Endothelial cell of umbilical vein (primary cell): ENCODE results near the gene BHLHE23. TPM values are rescaled to one million over a fixed set of nuclear protein-coding genes. Genes with fewer than 3 reads are reported as not detected.

Source experiments
- BruUV-seq: library from RNA; stranded (reverse); fragments of 400-500 nt; replicated peaks from 2 replicates; lab custom pipeline; 2021; lab: Mats Ljungman, UMichigan
- CTCF ChIA-PET: fragments of 300-600, 350-600 bp; sonication (Branson Sonifier 250); formaldehyde crosslinking; loops from one replicate; lab custom pipeline; 2021; ENCODE audit warnings: antibody characterized with exemption, inconsistent platforms; lab: Charles Lee
- POLR2A ChIA-PET: fragments of 300-600, 350-600 bp; sonication (Branson Sonifier 250); formaldehyde crosslinking; loops from one replicate; lab custom pipeline; 2021; ENCODE audit warnings: antibody characterized with exemption, inconsistent platforms; lab: Charles Lee
- DNase-seq: peaks from one replicate; pipeline ENCODE4 v3.0.0-alpha.2; 2011; ENCODE audit warnings: low read depth, low spot score
- FAIRE-seq: peaks from 2 replicates; lab custom pipeline; 2011; peaks lifted over from hg19 to GRCh38; lab: Jason Lieb, UNC
- H2AFZ ChIP-seq: 2 replicates; pipeline ENCODE4 v1.6.0; 2012; ENCODE audit warnings: low read depth, low read length, control low read depth, inconsistent platforms
- H3K27ac ChIP-seq: 2 replicates; pipeline ENCODE4 v1.5.1; 2011; ENCODE audit warnings: low read depth, mild to moderate bottlenecking, control low read depth, low read length, moderate library complexity; ENCODE audit not compliant: insufficient read depth
- H3K27me3 ChIP-seq, 2 experiments: 2 replicates each; pipeline versions ENCODE4 v1.6.0 to v1.6.1; 2011; ENCODE audit warnings: low read length in 2 of 2, mixed read lengths in 1 of 2; ENCODE audit not compliant: control insufficient read depth in 2 of 2, insufficient read depth in 2 of 2
- H3K36me3 ChIP-seq, 2 experiments: 2 replicates in 1 of 2; 3 replicates in 1 of 2; pipeline ENCODE4 v1.5.1; 2011; ENCODE audit warnings: low read length in 2 of 2, mild to moderate bottlenecking in 1 of 2, moderate library complexity in 1 of 2; ENCODE audit not compliant: control insufficient read depth in 2 of 2, insufficient read depth in 2 of 2; ENCODE audit errors: extremely low read depth in 1 of 2
- H3K4me1 ChIP-seq: 3 replicates; pipeline ENCODE4 v1.5.1; 2011; ENCODE audit warnings: mild to moderate bottlenecking, low read length; ENCODE audit not compliant: control insufficient read depth, insufficient read depth; ENCODE audit errors: extremely low read depth
- H3K4me2 ChIP-seq: 2 replicates; pipeline ENCODE4 v1.6.1; 2011; ENCODE audit warnings: low read length, control low read depth, mixed read lengths; ENCODE audit not compliant: insufficient read depth
- H3K4me3 ChIP-seq, 3 experiments: fragments of 200-600 bp in 1 of 3; sonication (generic), shearing (Covaris generic) in 1 of 3; replicated peaks in 1 of 3; 2 replicates each; pipeline ENCODE4 v1.5.1; 2011 to 2016; ENCODE audit warnings: control low read depth in 3 of 3, low read length in 3 of 3, mild to moderate bottlenecking in 2 of 3, inconsistent platforms in 1 of 3, low read depth in 1 of 3, moderate library complexity in 1 of 3; ENCODE audit not compliant: insufficient read depth in 1 of 3
- H3K79me2 ChIP-seq: 2 replicates; pipeline ENCODE4 v1.6.0; 2012; ENCODE audit warnings: low read length, inconsistent platforms; ENCODE audit not compliant: control insufficient read depth, insufficient read depth
- H3K9ac ChIP-seq: replicated peaks from 2 replicates; pipeline ENCODE3; 2011; ENCODE audit warnings: low read length, control low read depth; ENCODE audit not compliant: insufficient read depth; ENCODE audit errors: extremely low read depth
- H3K9me1 ChIP-seq: replicated peaks from 3 replicates; pipeline ENCODE4 v1.6.0; 2011; ENCODE audit warnings: mild to moderate bottlenecking, low read length; ENCODE audit not compliant: control insufficient read depth, insufficient read depth; ENCODE audit errors: extremely low read depth
- H3K9me3 ChIP-seq: replicated peaks from 2 replicates; pipeline ENCODE4 v1.5.1; 2012; ENCODE audit warnings: low read length, inconsistent platforms; ENCODE audit not compliant: control insufficient read depth, insufficient read depth
- H4K20me1 ChIP-seq: replicated peaks from 2 replicates; pipeline ENCODE3; 2011; ENCODE audit warnings: mild to moderate bottlenecking, low read length; ENCODE audit not compliant: control insufficient read depth, insufficient read depth; ENCODE audit errors: extremely low read depth
- EZH2 ChIP-seq: IDR thresholded peaks from 2 replicates; pipeline ENCODE4 v1.6.1; 2012; ENCODE audit warnings: borderline replicate concordance, low read depth, mild to moderate bottlenecking, moderate library complexity, low read length, inconsistent platforms; ENCODE audit not compliant: severe bottlenecking
- FOS ChIP-seq: IDR thresholded peaks from 2 replicates; pipeline ENCODE4 v1.6.1; 2011; ENCODE audit warnings: mild to moderate bottlenecking, low read length, moderate library complexity, borderline replicate concordance; ENCODE audit not compliant: insufficient read depth
- GATA2 ChIP-seq: IDR thresholded peaks from 2 replicates; pipeline ENCODE4 v1.7.0; 2011; ENCODE audit warnings: low read depth, mild to moderate bottlenecking, moderate library complexity, mixed read lengths, low read length; ENCODE audit not compliant: insufficient read length, insufficient read depth
- JUN ChIP-seq: IDR thresholded peaks from 2 replicates; pipeline ENCODE4 v1.6.1; 2011; ENCODE audit warnings: borderline replicate concordance, low read depth; ENCODE audit not compliant: insufficient read length, insufficient read depth
- MAX ChIP-seq: IDR thresholded peaks from 2 replicates; pipeline ENCODE4 v1.6.1; 2011; ENCODE audit not compliant: insufficient read depth, insufficient read length
- MYC ChIP-seq: IDR thresholded peaks from one replicate; pipeline ENCODE4 v1.6.1; 2011; ENCODE audit warnings: mild to moderate bottlenecking, low read depth, low read length
- POLR2A ChIP-seq: IDR thresholded peaks from 2 replicates; pipeline ENCODE4 v1.6.1; 2012; ENCODE audit warnings: low read depth, mild to moderate bottlenecking, control low read depth, low read length
- dilution Hi-C: fragments of 300-500 bp; cut with MboI; formaldehyde crosslinking; loops from one replicate; pipeline ENCODE4 v1.15.0; 2019; ENCODE audit warnings: low sequenced_read_pairs; ENCODE audit not compliant: extremely low pct_ligation_motif_present
- intact Hi-C: fragments of 100-400 bp; cut with micrococcal nuclease; formaldehyde crosslinking; loops from one replicate; pipeline ENCODE4 v1.10.0; 2022
- polyA plus RNA-seq, 4 experiments: library from polyadenylated mRNA; depleted of rRNA in 3 of 4; stranded (reverse) in 3 of 4; unstranded in 1 of 4; fragments of >200 nt; gene quantifications; 2 replicates each; pipeline versions ENCODE4 v1.2.1 to v1.2.3, GENCODE V29; 2011 to 2012; ENCODE audit warnings: missing spikeins in 1 of 4
- total RNA-seq: library from RNA; stranded (reverse); gene quantifications from 2 replicates; pipeline ENCODE4 v1.2.3, GENCODE V29; 2021
- TF ChIP-seq, protein P1 (sequence below), 2 donors: IDR thresholded peaks; 1 replicate in 1 of 2; 2 replicates in 1 of 2; pipeline ENCODE4 v1.5.1; 2011; ENCODE audit warnings: low read length in 2 of 2, mild to moderate bottlenecking in 2 of 2, moderate library complexity in 2 of 2, control low read depth in 1 of 2, inconsistent platforms in 1 of 2, low read depth in 1 of 2; ENCODE audit not compliant: insufficient read depth in 1 of 2; ENCODE audit errors: extremely low read depth in 1 of 2

BHLHE23 gene
- total and polyA plus RNA-seq, 2 donors (not counting 3 experiments of a cell fraction or from before 2014, with no cell fraction given): not detected

DNA sequence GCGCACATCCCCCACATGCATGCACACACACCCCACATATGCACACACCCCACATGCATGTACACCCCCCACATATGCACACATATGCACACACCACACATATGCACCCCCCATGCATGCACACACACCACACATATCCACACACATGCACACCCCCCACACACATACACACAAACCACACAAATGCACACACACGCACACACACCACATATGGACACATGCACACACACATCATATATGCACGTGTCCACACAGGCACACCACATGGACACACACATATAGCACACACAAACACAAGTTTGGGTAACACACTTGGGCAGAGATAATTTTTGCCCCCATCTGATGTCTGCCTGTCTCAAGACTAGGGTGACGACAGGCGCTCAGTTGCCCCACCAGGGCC is 8.3 kb downstream of the BHLHE23 start:
- Histone ChIP-seq H3K4me2 (no peak overlapping the region), H3K27ac (no peak overlapping the region), H3K9me1 (no peaks in the 10 kb centered on the region), H3K9me3 (no peaks in the 10 kb centered on the region), H3K4me3 (no peak overlapping the region), H4K20me1 (no peaks in the 10 kb centered on the region), H3K27me3 (peaks cover 22 to 25% of the 10 kb centered on the region in 2 experiments), H3K9ac (no peak overlapping the region), H3K4me1 (no peaks in the 10 kb centered on the region), H3K36me3 (no peaks in the 10 kb centered on the region), H3K79me2 (no peaks in the 10 kb centered on the region), H2AFZ (no peak overlapping the region)
- DNase-seq (no peak), FAIRE-seq (no peak)
- TF ChIP-seq EZH2: no peak
- TF ChIP-seq, protein P1, sequence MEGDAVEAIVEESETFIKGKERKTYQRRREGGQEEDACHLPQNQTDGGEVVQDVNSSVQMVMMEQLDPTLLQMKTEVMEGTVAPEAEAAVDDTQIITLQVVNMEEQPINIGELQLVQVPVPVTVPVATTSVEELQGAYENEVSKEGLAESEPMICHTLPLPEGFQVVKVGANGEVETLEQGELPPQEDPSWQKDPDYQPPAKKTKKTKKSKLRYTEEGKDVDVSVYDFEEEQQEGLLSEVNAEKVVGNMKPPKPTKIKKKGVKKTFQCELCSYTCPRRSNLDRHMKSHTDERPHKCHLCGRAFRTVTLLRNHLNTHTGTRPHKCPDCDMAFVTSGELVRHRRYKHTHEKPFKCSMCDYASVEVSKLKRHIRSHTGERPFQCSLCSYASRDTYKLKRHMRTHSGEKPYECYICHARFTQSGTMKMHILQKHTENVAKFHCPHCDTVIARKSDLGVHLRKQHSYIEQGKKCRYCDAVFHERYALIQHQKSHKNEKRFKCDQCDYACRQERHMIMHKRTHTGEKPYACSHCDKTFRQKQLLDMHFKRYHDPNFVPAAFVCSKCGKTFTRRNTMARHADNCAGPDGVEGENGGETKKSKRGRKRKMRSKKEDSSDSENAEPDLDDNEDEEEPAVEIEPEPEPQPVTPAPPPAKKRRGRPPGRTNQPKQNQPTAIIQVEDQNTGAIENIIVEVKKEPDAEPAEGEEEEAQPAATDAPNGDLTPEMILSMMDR (IDR thresholded peaks at IDR 0.05; ENCODE audit: extremely low read depth in 1 of 2, insufficient read depth in 1 of 2, low read depth in 1 of 2, low read length in 2 of 2): no peak
- intact Hi-C loops: no loop called here
- ChIA-PET CTCF (interaction anchor here (1.2 kb wide), 1 partner anchor 10 kb away, joined by 4 read pairs; no protein-coding TSS in a partner anchor), POLR2A (no interaction called here)
- no TSS peak for BruUV-seq
- dilution Hi-C loops: no loop called here

- Histone ChIP-seq H3K4me1 (no peaks in the 10 kb centered on the region), H3K27ac (no peak overlapping the region), H3K36me3 (no peaks in the 10 kb centered on the region), H3K9me1 (no peaks in the 10 kb centered on the region), H2AFZ (no peak overlapping the region), H4K20me1 (no peaks in the 10 kb centered on the region), H3K27me3 (peaks cover 17 to 19% of the 10 kb centered on the region in 2 experiments), H3K4me2 (no peak overlapping the region), H3K9me3 (no peaks in the 10 kb centered on the region), H3K4me3 (no peak overlapping the region), H3K9ac (no peak overlapping the region), H3K79me2 (no peaks in the 10 kb centered on the region)
- ChIA-PET POLR2A (no interaction called here), CTCF (no interaction called here)
- intact Hi-C loops: no loop called here
- no TSS peak for BruUV-seq
- no peak for DNase-seq
- FAIRE-seq: no peak
- dilution Hi-C loops: no loop called here
- TF ChIP-seq FOS: no peak
- TF ChIP-seq EZH2: no peak
- no peak for TF ChIP-seq JUN
- no peak for TF ChIP-seq MYC
- no peak for TF ChIP-seq POLR2A
- TF ChIP-seq MAX: no peak
- TF ChIP-seq GATA2: no peak
Observed at GRCh38 chr20:62997417-62998035, 9.2 kb downstream of the BHLHE23 start.
